Measurements from ENCODE around the gene MPZL1. TPM values are rescaled to one million over a fixed set of nuclear protein-coding genes. Genes with fewer than 3 reads are reported as not detected.

The MPZL1 gene
- total and polyA plus RNA-seq, 2 donors (not counting 3 experiments of a cell fraction or from before 2014, with no cell fraction given), result 41.7 to 99.1 TPM

GRCh38 chr1:167821969-167822685, 100.3 kb downstream of the MPZL1 start:
- FAIRE-seq (peak; percentile 4), DNase-seq (ENCODE audit: low read depth, low spot score) (no peak)
- H3K36me3 ChIP-seq (ENCODE audit: control insufficient read depth in 2 of 2, extremely low read depth in 1 of 2, insufficient read depth in 2 of 2, low read length in 2 of 2), result no peaks in the 10 kb centered on the region
- no peak overlapping the region for H2AFZ ChIP-seq (ENCODE audit: low read depth, low read length)
- ChIA-PET CTCF (no interaction called here), POLR2A (no interaction called here)
- no peak overlapping the region for H3K27ac ChIP-seq (ENCODE audit: insufficient read depth, low read depth, low read length)
- dilution Hi-C loops (cut with MboI; ENCODE audit: extremely low pct_ligation_motif_present, low sequenced_read_pairs) (no loop called here), intact Hi-C loops (cut with micrococcal nuclease) (loop anchor here (5.0 kb wide), 1 partner anchor 260 kb away; no protein-coding TSS in a partner anchor)
- no peak for TF ChIP-seq POLR2A (IDR thresholded peaks at IDR 0.05; ENCODE audit: low read depth, low read length)
- TF ChIP-seq GATA2 (IDR thresholded peaks at IDR 0.05; ENCODE audit: insufficient read depth, insufficient read length, low read depth, low read length), result no peak
- no peak for TF ChIP-seq JUN (IDR thresholded peaks at IDR 0.05; ENCODE audit: borderline replicate concordance, insufficient read depth, insufficient read length, low read depth)
- no peak for TF ChIP-seq EZH2 (IDR thresholded peaks at IDR 0.05; ENCODE audit: borderline replicate concordance, low read depth, low read length, severe bottlenecking)
- TF ChIP-seq FOS (IDR thresholded peaks at IDR 0.05; ENCODE audit: borderline replicate concordance, insufficient read depth, low read length), result no peak
- TF ChIP-seq CTCF (IDR thresholded peaks at IDR 0.05; ENCODE audit: extremely low read depth in 1 of 2, insufficient read depth in 1 of 2, low read depth in 1 of 2, low read length in 2 of 2), result no peak
- TF ChIP-seq MYC (IDR thresholded peaks at IDR 0.05; ENCODE audit: low read depth, low read length), result no peak
- TF ChIP-seq POLR2AphosphoS5 (IDR thresholded peaks at IDR 0.05; ENCODE audit: insufficient read depth, low read depth, low read length), result no peak
- TF ChIP-seq, protein P1, sequence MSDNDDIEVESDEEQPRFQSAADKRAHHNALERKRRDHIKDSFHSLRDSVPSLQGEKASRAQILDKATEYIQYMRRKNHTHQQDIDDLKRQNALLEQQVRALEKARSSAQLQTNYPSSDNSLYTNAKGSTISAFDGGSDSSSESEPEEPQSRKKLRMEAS (IDR thresholded peaks at IDR 0.05; ENCODE audit: insufficient read depth, insufficient read length), result no peak
- no peak overlapping the region for H3K9ac ChIP-seq (replicated peaks; ENCODE audit: extremely low read depth, insufficient read depth, low read length)
- H3K4me2 ChIP-seq (ENCODE audit: insufficient read depth, low read length), result no peak overlapping the region
- H3K27me3 ChIP-seq (ENCODE audit: control insufficient read depth in 2 of 2, insufficient read depth in 2 of 2, low read length in 2 of 2), result no peaks in the 10 kb centered on the region
- no peaks in the 10 kb centered on the region for H3K79me2 ChIP-seq (ENCODE audit: control insufficient read depth, insufficient read depth, low read length)
- no peaks in the 10 kb centered on the region for H4K20me1 ChIP-seq (replicated peaks; ENCODE audit: control insufficient read depth, extremely low read depth, insufficient read depth, low read length)
- BruUV-seq (replicated peaks), result no TSS peak
- H3K4me1 ChIP-seq (ENCODE audit: control insufficient read depth, extremely low read depth, insufficient read depth, low read length), result peaks cover 7% of the 10 kb centered on the region
- H3K9me3 ChIP-seq (replicated peaks; ENCODE audit: control insufficient read depth, insufficient read depth, low read length), result no peaks in the 10 kb centered on the region
- H3K4me3 ChIP-seq (replicated peaks in 1 of 3; ENCODE audit: insufficient read depth in 1 of 3, low read depth in 1 of 3, low read length in 3 of 3), result no peak overlapping the region
- no peaks in the 10 kb centered on the region for H3K9me1 ChIP-seq (replicated peaks; ENCODE audit: control insufficient read depth, extremely low read depth, insufficient read depth, low read length)
